Kidney capillary endothelial cell (primary cell): ENCODE data around the gene CD34.

ENCODE experiments used
- DNase-seq: peaks from one replicate; pipeline ENCODE4 v3.0.0-alpha.2; 2018; ENCODE audit warnings: low spot score

Gene CD34

DNA sequence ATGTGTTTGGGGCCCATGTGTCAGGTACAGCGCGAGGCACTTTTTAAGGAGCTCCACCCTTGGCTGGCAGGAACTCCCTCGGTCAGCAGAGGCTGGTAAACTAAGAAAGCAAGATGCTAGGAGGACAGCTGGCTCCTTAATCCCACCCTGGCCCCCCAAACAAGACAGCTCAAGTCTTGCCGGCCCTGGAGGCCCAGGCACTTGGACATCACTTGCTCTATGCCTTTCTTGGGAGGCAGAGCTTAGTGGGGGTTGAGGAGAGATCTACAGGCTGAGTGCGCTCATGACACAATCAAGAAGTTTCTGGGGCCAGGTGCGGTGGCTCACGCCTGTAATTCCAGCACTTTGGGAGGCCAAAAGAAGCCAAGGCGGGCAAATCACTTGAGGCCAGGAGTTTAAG, 78.1 kb downstream of the CD34 start:
- no peak for DNase-seq

DNA sequence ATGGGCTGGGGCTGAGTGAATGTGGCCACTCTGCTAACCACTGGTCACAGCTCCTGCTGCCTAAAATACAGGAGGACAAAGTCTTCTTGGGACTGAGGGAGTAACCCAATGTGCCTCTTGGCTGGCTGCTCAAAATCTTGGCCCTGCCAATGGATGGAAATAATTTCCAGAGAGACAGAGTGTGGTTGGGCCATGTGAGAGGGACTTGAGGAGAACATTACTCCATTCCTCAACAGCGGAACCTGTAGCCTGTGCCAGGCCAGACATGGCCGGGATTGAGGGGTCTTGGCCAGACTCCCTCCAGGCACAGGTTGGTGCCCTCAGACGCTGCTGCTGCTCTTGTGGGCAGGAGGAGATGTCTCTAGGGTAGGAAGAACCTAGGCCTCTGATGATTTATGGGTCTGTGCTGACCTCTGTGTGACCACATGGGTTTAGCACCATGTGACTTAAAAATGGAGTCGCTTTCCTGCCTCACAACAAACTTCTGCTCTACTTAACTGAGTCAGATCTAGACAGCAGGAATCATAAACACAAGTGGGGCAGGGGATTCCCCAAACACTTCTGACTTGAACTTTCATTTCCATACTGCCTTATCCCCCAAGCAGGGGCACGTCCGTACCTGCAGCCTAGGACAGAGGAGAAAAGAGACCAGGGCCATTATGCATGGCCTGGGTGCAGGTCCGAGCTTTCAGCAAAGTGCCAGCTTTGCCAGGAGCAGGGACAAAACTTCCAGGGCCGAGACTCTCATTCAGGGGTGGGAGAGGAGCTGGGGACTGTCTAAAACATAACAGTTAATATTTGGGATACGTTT, 79.2 kb downstream of the CD34 start:
- no peak for DNase-seq
